MCF 10A (cell line): ENCODE data around the gene UGT3A1. TPM values are rescaled to one million over a fixed set of nuclear protein-coding genes. Genes with fewer than 3 reads are reported as not detected.

Experiments
- BruUV-seq: library from RNA; stranded (reverse); fragments of 400-500 nt; replicated peaks from 2 replicates; lab custom pipeline; 2021; lab: Mats Ljungman, UMichigan
- CTCF ChIA-PET: fragments of 300-600 bp; sonication (Branson Sonifier 250); formaldehyde crosslinking; extraction: SDS; loops from one replicate; lab custom pipeline; 2021; ENCODE audit warnings: antibody characterized with exemption, inconsistent platforms; lab: Yijun Ruan, JAX
- POLR2A ChIA-PET: fragments of 300-600, 350-650 bp; sonication (Branson Sonifier 250); formaldehyde crosslinking; extraction: SDS; loops from one replicate; lab custom pipeline; 2020; ENCODE audit warnings: antibody characterized with exemption, inconsistent platforms; lab: Yijun Ruan, JAX
- DNase-seq: peaks from one replicate; pipeline ENCODE4 v3.0.0-alpha.2; 2018; ENCODE audit not compliant: unreplicated experiment
- H3K27ac Mint-ChIP-seq: one replicate; pipeline ENCODE4 v1.8.0; 2022; ENCODE audit warnings: mild to moderate bottlenecking, low read depth, mixed read lengths; ENCODE audit not compliant: unreplicated experiment
- H3K27me3 Mint-ChIP-seq: one replicate; pipeline ENCODE4 v1.8.0; 2022; ENCODE audit warnings: mixed read lengths; ENCODE audit not compliant: insufficient read depth, unreplicated experiment
- H3K36me3 Mint-ChIP-seq: one replicate; pipeline ENCODE4 v1.8.0; 2022; ENCODE audit warnings: mild to moderate bottlenecking, moderate library complexity, mixed read lengths; ENCODE audit not compliant: insufficient read depth, unreplicated experiment
- H3K4me1 Mint-ChIP-seq: one replicate; pipeline ENCODE4 v1.8.0; 2022; ENCODE audit warnings: mixed read lengths; ENCODE audit not compliant: insufficient read depth, unreplicated experiment
- H3K4me3 Mint-ChIP-seq: one replicate; pipeline ENCODE4 v1.8.0; 2022; ENCODE audit warnings: mild to moderate bottlenecking, moderate library complexity, mixed read lengths; ENCODE audit not compliant: unreplicated experiment
- H3K9me3 Mint-ChIP-seq: one replicate; pipeline ENCODE4 v1.8.0; 2022; ENCODE audit warnings: mixed read lengths; ENCODE audit not compliant: unreplicated experiment
- CTCF ChIP-seq: fragments of 200-600 bp; IDR thresholded peaks from one replicate; pipeline ENCODE4 v1.8.0; 2022; ENCODE audit warnings: antibody characterized with exemption, mild to moderate bottlenecking; ENCODE audit not compliant: unreplicated experiment
- intact Hi-C: fragments of 100-400 bp; cut with micrococcal nuclease; formaldehyde crosslinking; loops from 2 replicates; pipeline ENCODE4 v1.14.1; 2022
- total RNA-seq: library from RNA; stranded (reverse); gene quantifications from 2 replicates; pipeline ENCODE4 v1.2.3, GENCODE V29; 2022

The UGT3A1 gene
- total RNA-seq, 1 experiment from 2014 or later, result not detected

- peaks cover 7% of the 10 kb centered on the region for H3K4me1 Mint-ChIP-seq
- no peaks in the 10 kb centered on the region for H3K27me3 Mint-ChIP-seq
- ChIA-PET CTCF (interaction anchor here (1.0 kb wide), 1 partner anchor 794 kb away, joined by 3 read pairs; no protein-coding TSS in a partner anchor), POLR2A (no interaction called here)
- no TSS peak for BruUV-seq
- H3K4me3 Mint-ChIP-seq, result no peak overlapping the region
- no peaks in the 10 kb centered on the region for H3K36me3 Mint-ChIP-seq
- no peaks in the 10 kb centered on the region for H3K9me3 Mint-ChIP-seq
- no peak overlapping the region for H3K27ac Mint-ChIP-seq
- intact Hi-C loops, result no loop called here
- DNase-seq, result no peak
- TF ChIP-seq CTCF, result no peak
These were observed 89.0 kb downstream of the UGT3A1 start for GRCh38 chr5:35902046-35902672.

Other genes with a start within 250 kb of the UGT3A1 start
- 0.26 and 0.44 TPM in 2 replicates for gene IL7R, start 134.5 kb downstream of the UGT3A1 start, total RNA-seq
- not detected in 2 replicates for gene CAPSL, start 52.8 kb downstream of the UGT3A1 start, total RNA-seq
- gene UGT3A2, start 75.5 kb upstream of the UGT3A1 start, total RNA-seq, result not detected in 2 replicates
- 7.9 and 9.6 TPM in 2 replicates for gene LMBRD2, start 160.5 kb upstream of the UGT3A1 start, total RNA-seq
- 19.3 and 21.7 TPM in 2 replicates for gene SKP2, start 160.7 kb upstream of the UGT3A1 start, total RNA-seq